GM19372 (cell line): ENCODE measurements around the gene EIF1AX.
"Not testable (repeated sequence)": the region's sequence is repeated elsewhere in the genome, so short reads cannot be mapped to it uniquely, and the experiment has no call there.

Experiments used
- ATAC-seq: cut with Tn5 transposase; IDR thresholded peaks from one replicate; pipeline ENCODE4 v1.9.1; 2021; ENCODE audit warnings: mild to moderate bottlenecking, low read depth, moderate library complexity; ENCODE audit not compliant: unreplicated experiment

The EIF1AX gene, protein sequence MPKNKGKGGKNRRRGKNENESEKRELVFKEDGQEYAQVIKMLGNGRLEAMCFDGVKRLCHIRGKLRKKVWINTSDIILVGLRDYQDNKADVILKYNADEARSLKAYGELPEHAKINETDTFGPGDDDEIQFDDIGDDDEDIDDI

DNA sequence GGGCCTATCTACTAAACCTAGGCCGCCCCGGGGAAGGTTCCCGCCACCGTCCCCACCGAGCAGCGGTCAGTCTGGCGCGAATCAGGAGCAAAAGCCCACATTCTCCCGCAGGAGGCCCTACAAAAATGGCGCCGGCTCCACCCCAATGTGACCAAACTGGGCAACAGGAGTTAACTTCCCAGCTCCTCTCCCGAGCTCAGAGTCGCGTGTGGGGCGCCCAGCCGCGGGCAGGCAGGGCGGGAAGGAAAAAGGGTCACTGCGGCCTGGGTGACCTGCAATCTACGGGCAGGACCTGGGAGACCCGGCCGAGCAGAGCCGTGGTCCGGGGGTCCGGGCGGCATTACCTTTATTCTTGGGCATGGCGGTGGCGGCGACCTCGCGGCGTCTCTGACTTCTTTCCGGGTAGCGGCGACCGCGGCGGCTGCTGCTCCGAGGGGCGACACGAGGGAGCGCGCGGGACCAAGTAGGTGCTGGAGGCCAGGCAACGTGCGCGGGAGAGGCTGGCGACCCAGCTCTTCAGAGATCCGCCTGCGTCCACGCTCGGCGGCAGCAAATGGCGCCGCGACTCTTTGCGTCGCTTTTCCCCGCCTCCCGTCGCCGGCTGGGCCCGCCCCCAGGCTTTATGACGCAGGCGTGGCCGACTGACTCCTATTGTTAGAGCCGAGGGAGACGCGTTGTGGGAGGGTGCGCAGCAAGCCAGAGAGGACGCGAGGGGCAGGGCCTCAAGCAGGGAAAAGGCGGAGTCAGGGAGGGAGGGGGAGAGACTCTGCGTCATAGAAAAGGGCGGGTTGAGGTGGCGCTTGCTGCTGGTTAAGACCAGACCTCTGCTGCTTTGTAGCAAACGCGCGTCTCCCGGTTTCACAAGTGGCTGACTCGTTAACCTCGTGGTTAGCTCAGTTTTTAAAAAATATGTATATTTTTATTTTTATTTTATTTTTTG is at the start of gene EIF1AX:
Gene EIF1AX, minus strand, starts transcription at position 558 of the 940 bp plus-strand sequence. Its CDS starts 198 bp downstream, at position 360.
- peak; percentile 95 for ATAC-seq

DNA sequence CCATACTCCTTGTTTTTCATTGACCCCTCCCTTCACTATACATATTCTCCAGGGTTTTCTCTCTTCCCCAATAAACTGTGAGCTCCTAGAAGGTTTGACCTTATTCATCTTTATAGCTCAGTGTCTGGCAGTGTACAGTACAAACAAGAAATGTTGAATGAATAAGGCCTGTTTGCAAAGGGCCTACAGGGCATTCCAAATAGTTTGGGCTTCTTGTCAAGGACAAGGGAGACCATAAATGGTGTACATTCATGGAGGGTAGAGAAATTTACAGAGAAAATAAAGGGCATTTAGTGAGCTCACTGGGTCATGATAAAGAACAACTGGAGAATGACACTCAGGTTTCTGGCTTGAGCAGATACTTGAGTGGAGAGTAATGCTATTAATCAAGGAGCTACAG is 47.5 kb upstream of the EIF1AX start:
- ATAC-seq = no peak

DNA sequence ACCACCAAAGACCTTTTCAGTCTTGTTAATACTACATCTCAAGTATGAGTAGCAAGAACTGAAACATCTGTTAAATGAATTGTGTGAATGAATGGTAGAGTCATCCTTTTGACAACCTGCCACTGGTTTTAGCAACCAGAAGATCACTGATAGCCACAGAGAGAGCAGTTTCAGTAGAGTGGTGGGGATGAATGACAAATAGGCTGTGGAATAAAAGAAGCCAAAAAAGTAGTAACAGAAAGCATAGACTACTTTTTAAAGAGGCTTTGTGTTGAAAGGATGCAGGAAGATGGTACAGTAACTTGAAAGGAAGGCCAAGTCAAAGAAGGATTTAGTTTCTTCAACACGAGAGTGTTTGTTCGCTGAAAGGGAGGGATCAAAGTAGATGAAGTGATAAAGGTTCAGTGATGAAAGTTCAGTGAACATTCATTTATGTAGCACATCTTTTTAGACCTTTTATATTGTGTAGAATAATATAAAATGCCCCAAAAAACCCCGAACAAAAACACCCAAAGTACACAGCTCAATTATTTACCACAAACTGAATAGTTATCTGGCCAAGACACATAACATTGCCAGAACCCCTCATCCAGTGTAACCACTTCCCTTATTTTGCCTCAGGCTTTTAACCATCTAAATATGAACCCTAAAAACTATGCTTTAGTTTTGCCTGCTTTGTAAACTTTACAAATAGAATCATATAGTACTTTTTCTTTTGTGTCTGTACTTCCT is 40.1 kb upstream of the EIF1AX start:
- no peak for ATAC-seq

DNA sequence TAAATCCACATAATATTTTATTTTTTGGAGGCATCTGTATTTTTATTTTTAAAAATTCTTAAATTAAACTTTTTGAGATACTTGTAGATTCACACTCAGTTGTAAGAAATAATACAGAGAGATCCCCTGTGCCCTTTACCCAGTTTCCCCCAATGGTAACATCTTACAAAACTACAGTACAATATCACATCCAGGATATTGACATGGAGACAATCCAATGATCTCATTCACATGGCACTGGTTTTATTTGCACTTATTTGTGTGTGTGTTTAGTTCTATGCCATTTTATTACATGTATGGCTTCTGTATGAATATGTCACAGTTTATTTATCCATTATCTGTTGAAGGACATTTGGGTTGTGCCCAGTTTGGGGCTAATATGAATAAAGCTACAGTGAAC is 35.5 kb upstream of the EIF1AX start:
- no peak for ATAC-seq

DNA sequence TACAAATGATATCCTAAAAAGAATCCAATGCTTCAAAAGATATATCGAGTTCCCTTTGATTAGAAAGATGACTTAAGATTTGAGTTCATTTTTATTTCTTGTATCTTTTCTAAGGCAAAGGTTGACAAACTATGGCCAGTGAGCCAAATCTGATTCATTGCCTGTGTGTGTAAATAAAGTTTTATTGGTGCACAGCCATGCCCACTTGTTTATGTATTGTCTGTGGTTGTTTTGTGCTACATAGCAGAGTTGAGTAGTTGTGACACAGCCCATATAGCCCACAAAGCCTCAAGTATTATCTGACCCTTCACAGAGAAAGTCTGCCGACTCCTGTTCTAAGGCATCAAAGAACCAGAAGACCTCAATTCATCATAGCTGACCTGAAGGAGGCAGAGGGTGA is 32.2 kb upstream of the EIF1AX start:
- ATAC-seq = no peak

DNA sequence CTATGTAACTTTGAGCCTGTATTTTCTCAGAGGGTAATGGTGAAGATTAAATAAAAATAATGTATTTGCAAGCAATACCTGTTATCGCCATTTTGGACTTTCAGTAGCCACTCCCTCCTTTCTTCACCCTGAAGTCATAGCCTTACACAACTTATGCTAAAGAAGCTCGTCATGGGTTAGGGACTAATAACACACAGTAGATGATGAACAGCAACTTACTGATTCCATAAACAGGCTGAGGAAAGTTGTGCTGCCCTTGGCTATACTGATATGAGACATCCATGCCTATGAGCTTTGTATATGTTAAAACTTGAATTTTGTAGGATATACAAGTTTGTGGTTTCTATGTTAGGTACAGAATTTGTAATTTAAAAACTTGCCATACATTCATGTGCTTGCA is 31.7 kb upstream of the EIF1AX start:
- no peak for ATAC-seq

DNA sequence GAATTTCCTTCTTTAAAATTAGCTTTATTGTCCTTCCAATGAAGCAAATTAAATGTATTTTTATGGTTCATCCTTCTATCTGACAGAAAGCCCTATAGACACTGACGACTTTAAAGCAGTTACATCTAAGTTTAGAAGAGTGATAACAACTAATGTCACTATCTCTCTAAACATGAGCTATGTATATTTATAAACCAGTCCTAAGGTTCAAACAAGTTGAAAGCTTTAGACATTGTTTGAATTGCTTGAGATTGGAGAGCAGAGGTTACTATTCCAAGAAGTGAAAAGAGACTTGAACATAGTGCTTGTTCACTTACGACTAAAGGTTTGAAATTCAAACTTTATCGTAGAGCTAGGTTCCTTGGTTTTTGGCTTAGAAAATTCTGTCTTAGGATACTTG is 30.2 kb upstream of the EIF1AX start:
- ATAC-seq = no peak

DNA sequence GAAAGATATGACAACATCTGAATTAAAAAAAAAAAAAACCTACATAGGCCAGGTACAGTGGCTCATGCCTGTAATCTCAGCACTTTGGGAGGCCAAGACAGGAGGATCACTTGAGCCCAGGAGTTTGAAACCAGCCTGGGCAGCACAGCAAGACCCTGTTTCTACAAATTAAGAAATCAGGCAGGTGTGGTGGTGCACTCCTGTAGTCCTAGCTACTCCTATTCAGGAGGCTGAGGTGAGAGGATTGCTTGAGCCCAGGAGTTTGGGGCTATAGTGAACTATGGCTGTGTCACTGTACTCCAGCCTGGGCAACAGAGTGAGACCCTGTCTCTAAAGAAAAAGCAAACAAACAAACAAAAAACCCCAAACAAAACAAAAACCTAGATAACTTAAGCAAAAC is 20.9 kb upstream of the EIF1AX start:
- not testable (repeated sequence) for ATAC-seq

DNA sequence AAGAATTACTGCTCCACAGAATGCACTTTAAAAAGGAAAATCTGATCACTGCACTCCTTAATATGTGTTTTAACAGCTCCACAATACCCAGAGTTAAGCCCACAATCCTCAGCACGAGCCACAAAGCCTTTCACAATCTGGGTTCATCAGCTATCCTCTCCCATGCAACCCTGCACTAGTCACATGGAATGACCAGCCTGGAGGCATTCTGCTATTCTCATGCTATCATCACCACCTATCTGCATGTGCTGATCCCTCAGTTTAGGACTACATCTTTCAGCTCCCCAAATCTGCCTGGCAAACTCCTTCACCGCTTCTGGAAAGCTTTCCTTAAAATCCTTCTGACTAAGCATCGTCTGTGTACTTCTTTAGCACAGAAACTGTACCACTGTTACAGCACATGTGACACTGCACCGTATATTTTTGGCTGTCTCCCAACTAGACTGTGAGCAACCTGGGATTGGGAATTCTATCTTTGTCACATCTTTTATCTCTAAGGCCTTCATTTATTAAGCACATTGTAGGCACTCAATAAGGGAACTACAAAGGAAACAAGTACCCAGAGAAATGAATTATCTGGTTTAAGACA is 18.3 kb upstream of the EIF1AX start:
- ATAC-seq = no peak

DNA sequence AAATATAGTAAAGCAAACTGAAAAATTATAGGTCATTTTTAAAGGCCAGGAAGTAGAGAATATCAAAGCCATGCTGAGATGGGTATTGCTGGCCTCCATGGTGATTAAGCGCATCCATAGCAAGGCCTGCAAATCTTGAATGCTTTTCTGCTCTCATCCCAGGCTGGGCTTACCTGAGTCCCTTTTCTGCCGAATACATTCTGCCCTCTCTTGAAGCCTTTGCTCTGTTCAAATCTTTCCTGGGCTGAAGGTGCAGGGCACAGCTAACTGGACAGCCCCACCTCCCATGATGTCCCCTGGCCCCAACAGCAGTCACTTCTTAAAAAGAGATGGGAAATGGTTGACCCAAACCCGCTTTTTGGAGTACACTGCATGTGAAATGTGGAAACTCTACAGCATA is 10.1 kb upstream of the EIF1AX start:
- ATAC-seq = no peak

DNA sequence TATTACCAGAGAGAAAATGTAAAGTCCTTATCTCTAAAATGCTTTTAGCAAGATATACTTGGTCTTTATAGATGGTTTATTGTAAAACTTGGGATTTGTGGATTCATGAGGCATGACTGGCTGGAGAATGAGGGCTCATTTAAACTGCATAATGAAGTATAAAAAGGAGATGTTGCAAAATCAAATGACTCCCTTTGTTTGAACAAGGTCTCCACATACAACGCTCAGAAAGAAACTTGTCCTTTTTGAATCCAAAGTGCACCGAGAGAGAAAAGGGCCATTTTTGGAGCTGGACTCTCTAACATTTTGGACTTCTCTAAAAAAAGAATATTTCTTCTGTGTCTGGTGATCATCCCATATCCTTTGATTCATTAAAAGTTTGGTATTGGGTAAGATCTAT is 7.7 kb upstream of the EIF1AX start:
- ATAC-seq = no peak

DNA sequence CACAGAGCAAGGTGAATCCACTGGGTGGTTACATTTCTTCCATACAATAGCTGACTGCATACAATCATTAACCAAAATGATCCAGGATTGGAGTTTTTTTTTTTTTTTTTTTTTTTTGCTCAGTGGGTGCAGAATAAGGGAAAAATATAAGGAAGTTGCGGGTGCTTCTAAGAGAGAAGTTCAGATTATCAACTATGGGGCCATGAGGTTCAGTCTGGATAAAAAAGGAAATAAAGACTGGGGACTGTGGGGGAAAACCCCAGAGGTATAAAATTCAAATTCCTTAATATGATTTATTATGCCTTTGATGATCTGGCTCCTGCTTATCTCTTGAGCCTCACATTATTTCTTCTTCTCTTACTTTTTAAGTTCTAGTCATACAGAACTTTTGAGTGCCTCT is 5.9 kb upstream of the EIF1AX start:
- no peak for ATAC-seq

DNA sequence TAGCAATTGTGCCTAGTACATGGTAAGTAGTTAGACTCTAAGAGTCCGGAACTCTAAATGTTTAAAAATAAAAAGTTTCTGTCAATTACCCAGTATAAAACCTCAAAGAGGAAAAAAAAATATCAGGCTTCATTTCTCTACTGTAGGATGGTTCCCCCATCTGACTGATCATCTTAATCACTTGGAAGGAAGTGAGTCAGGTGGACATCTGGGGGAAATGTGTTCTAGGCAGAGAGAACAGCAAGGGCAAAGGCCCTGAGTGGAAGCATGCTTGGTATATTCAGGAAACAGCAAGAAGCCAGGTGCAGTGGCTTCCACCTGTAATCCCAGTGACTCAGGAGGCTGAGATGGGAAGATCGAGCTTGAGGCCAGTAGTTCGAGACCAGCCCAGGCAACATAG is 2.9 kb upstream of the EIF1AX start:
- ATAC-seq = no peak

DNA sequence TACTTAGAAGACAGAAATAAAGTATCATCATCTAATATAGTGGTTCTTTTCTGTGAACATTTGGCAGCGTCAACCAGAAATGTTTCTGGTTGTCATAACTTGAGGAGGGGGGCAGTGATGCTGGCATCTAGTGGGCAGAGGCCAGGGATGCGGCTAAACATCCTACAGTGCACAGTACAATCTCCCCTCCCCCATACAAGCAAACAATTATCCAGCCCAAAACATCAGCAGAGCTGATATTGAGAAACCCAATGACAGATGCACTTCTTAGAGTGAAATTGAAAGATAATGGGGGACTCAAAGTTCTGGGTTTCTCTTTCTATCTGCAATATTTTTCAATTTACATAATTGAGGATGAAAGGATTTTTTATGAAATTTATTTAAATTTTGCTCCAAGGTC is 1.9 kb upstream of the EIF1AX start:
- ATAC-seq = no peak

DNA sequence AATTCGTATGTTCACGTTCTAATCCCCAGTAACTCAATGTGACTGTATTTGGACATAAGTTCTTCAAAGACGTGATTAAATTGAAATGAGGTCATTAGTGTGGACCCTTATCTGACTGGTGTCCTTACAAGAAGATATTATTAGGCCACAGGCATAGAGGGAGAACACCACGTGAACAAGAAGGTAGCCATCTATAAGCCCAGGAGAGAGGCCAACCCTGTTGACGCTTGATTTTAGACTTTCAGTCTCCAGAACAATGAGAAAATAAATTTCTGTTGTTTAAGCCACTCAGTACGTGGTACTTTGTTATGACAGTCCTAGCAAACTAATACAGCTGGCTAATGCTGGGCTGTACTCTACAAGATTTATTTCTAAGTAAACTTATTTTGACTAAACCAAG is 1.5 kb upstream of the EIF1AX start:
- no peak for ATAC-seq

DNA sequence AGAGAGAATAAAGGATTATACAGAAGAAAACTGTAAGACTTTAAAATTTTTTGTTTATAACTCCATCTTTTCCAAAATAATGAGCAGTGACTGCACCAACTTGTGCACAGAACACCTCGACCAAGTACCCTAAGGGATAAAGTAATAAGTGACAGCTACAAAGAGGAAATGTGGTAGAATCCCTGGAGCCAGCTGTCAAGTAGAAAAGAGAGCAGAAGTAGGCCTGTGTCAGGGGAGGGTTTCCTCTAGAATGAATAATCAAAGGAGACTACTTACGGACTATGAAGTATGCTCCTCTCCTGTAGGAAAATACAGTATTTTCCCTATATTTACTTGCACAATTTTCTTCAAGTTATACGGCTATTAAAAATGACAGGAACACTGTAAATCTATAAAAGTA is 1.2 kb downstream of the EIF1AX start:
- no peak for ATAC-seq

DNA sequence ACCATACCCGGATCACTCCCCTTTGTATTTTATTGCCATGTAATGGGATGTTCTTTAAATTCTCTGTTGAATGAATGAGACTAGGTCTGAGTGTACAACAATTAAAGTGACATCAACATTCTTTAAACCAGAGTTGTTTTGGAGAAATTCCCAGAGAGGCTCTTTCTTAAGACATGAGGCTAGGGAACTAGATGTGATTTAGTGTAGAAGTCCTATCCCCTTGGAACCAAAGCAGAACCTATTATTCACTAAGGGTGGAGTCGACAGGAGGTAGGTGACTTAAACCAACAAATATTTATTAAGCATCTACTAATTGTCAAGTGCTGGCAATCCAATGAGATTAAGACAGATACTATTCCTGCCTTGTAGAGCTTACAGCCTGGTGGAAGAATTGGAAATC is 1.7 kb downstream of the EIF1AX start:
- no peak for ATAC-seq

DNA sequence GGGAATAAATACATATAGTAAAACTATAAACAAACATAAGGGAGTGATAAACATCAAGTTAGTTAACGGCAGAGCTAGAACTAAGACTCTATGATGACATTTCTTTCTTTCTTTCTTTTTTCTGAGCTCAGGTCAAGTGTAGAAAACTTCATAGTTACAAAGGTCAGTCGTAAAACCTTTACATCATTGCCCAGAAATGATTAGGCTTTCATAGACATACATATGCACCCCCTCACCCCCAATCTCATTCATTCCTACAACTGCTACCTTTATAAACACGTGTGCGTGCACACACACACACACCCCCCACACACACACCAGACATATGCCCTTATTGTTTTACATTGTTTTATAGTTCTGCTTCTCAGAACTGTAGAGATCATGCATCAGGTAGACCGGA is 5.7 kb downstream of the EIF1AX start:
- ATAC-seq = no peak

DNA sequence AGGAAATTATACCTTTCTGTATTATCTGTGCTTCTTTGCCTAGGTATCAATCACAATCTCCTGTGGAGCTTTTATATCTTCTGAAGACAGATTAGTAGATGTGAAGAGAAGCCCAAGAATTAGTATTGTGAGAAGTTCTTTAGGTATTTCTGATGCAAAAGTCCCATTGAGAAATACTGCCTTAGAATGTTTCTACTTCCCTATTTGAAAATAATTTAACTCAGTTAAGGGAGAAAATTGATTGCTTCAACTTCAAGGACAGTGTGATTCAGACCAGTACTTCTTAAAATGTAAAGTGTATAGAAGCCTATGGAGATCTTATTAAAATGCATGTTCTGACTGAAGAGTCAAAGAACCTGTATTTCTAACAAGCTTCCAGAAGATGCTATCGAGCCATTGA is 9.0 kb downstream of the EIF1AX start:
- no peak for ATAC-seq

DNA sequence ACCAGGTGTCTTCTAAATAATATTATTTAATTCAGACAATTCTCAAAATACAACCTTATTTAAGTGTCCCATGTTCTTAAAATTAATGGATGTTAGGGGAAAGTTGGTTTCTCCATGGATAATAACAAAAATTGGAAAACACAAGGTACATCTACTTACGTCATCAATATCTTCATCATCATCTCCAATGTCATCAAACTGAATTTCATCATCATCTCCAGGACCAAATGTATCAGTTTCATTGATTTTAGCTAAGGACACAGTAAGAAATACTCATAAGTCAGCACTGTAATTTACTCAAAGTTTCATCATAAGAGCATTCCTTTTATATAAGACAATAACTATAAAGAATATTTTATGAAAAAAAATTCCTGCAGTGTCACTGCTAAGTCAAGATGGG is 11.3 kb downstream of the EIF1AX start:
- no peak for ATAC-seq

DNA sequence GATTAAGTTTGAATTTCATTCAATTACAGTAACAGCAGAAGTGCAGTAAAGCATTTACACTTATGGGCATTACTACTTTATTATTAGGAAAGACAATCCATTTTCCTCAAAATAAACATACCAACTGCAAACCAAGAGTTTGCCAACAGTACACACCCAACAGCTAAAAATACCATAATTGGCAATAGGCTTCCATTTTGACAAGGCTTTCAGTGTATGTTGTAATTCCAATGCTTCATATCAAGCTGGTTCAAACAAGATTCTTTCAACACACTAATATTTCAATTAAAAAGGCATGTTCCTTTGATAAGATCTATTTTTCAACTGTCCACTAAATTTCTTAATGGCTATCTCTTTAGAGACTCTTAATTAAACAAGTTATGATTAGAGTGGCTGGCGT is 12.1 kb downstream of the EIF1AX start:
- ATAC-seq = no peak
